ENCODE measurements around the gene SLC16A12.

The SLC16A12 gene

DNA sequence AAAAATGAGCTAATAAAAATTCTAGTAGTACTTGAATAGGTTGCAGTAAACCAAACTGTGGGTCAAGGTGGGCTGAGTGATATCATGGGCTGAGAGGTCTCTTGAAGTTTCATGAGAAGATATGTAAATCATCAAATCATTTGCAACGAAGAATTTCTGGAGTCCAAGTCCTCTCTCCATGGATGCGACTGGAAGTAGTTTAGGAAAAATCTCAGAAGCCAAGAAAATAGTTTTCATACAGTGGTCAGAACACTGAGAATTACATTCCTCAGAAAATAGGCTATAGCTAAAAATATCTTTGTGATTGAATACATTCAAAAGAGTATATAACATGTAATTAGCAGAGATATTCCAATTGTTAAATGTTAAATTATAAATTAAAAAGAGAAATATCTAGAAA, 146.6 kb downstream of the SLC16A12 start:
- DNase-seq = no peak

DNA sequence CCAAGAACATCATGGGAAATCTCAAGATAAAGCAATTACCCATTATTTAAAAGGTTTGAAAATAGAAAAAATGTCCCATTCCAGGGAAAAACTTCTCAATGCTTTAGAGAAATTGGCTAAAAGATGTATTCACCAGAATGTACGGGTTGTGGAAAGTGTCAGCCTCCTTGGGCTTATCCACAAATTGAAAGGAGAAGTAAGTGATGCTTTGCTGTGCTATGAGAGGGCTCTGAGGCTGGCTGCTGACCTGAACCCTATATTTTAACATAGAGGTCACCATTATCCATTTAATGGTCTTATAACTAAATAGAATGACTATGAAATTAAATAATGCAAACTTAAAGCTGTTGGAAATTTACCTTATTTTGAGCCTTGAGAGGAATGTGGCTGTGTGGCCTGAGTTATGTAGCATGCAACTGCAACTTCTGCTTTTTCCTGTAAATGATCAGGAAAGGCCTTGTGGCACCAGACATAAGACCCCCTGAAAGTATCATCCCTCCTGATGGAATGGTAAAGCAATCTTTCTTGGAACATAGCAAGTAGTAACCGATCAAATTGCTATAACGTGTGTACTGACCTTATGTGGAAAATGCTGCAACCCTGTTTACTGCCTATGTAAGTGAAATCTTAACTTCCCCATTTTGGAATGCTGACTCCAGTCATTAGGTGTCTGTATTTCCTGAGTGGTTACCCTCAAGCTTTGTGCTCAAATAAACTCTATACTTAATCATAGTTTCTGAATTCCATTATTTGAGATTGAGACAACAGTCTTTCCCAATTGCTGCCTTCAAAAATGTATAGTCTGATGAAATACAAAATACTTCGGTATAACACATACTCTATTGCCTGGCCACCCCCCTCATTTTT, 150.7 kb downstream of the SLC16A12 start:
- no peak for DNase-seq

- no peak for DNase-seq
These were observed 152.6 kb downstream of the SLC16A12 start for GRCh38 chr10:89382757-89383156.
